HuH-7.5 (cell line): ENCODE measurements around the gene MSI2.

Experiments
- DNase-seq: peaks from one replicate; pipeline ENCODE4 v3.0.0; 2011; ENCODE audit warnings: low spot score

Gene MSI2

DNA sequence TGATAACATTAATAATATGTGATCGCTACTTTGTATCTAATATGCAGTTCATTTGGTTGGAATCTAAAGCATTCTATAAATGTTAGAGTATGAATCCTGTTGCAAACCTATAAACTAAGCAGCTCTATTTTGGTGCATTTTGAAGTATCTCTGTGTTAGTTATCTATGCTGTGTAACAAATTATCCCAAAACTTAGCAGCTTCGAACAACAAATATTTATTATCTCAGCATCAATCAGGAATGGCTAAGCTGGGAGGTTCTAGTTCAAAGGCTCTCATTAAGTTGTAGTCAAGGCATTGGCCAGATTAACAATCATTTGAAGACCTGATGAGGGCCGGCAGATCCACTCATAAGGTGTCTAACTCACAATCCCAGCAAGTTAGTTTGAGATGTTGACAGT lies 10.1 kb upstream of the MSI2 start:
- DNase-seq, result no peak

DNA sequence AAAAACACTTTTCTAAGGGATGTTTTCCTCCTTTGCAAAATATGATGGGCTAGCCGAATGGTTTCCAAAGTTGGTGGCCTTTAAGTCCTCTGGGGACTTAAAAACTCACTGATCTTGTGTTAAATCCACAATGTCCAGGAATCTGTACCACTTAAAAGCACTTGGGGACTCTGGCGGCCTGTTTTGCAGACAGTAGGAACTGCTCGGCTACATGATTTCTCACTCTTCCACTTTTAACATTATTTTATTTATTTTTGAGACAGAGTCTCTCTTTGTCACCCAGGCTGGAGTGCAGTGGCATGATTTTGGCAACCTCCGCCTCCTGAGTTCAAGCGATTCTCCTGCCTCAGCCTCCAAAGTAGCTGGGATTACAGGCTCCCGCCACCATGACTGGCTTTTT lies 9.1 kb upstream of the MSI2 start:
- no peak for DNase-seq

- no peak for DNase-seq
Observed at GRCh38 chr17:57247913-57248312, 8.4 kb upstream of the MSI2 start.

DNA sequence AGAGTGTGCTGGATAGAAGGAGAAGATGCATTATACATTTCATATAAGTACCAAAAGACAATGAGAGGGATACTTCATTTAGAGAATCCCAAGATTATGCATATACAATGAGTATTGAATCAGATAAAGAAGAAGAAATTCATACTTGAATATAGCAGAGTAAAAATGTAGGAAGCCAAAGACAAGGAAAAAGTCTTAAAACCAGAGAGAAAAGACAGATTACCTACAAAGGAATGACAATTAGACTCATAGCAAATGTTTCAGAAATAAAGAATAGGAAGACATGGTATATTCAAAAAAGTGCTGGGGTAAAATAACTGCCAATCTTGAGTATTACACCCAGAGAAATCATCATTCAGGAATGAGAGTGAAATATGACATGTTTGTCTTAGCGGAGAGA lies 6.8 kb upstream of the MSI2 start:
- DNase-seq, result no peak

DNA sequence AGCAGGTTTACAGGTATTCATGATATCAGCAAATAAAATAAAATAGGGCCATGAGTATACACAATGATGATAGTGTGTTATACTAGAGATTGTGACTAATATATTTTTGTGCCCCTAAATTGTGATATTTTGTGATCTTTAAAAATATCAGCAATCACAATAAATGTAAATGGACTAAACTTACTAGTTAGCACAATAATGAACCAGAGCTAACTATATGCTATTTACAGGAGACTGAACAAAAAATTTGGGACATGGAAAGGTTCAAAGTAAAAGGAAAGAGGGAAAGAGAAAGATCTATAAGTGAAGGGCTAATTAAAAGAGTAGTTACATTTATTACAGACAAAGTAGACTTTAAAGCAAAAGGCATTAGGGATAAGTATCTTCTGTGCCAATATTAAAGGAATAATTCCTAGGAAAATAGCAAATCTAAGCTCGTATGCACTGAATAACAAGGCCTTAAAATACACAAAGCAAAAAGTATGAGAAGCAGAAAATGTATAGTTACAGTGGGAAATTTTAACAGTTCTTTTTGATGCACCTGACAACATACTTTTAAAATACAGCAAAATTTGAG lies 5.0 kb upstream of the MSI2 start:
- DNase-seq, result no peak

GRCh38 chr17:57253362-57254065 lies 2.8 kb upstream of the MSI2 start:
- no peak for DNase-seq

- no peak for DNase-seq
Observed at GRCh38 chr17:57255182-57255775, 1.0 kb upstream of the MSI2 start.

- DNase-seq, result no peak
Observed at GRCh38 chr17:57256708-57257112, 387 bp downstream of the MSI2 start.

- no peak for DNase-seq
Observed at GRCh38 chr17:57257195-57257894, 1.0 kb downstream of the MSI2 start.

- DNase-seq, result no peak
Observed at GRCh38 chr17:57257895-57258851, 1.9 kb downstream of the MSI2 start.

- no peak for DNase-seq
Observed at GRCh38 chr17:57259306-57259705, 3.0 kb downstream of the MSI2 start.

DNA sequence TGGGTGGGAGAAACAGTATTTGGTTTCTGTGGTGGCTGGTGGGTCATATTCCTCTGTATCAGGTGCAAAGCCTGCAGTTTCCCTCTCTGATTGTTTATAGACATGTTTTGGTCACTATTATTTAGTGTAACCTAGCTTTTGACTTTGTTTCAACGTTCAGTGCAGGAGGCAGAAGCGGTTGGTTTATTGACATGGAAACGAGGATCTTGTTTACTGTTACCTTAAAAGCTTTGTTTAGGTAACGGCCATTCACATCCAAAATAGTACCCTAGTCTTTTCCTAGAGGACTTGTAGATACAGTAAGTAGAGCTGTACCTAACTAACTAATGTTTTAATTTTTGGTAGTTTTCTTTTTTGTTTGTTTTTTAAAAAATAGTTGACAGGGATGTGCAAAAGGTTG lies 3.5 kb downstream of the MSI2 start:
- DNase-seq, result no peak

GRCh38 chr17:57260325-57261083 lies 4.2 kb downstream of the MSI2 start:
- DNase-seq, result no peak

DNA sequence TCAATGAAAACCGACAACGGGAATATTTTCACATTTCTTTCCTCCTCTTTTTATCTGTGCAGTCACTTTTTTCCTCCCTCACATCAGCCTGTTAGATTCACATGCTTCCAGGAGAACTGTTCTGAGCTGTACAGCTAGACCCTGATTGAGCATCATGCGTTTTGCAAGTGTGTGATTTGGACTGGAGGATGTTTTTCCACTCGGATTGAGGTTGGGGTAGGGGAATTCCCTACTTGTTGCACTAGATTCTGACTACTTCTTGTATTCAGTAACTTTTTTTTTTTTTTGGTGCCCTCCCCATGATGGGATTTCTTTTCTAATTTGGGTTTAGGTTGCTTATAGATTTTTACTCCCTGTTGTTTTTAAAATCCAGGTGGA lies 4.8 kb downstream of the MSI2 start:
- no peak for DNase-seq

- no peak for DNase-seq
Observed at GRCh38 chr17:57262557-57262956, 6.2 kb downstream of the MSI2 start.

GRCh38 chr17:57264250-57264649 lies 7.9 kb downstream of the MSI2 start:
- DNase-seq, result no peak

GRCh38 chr17:57264776-57265175 lies 8.5 kb downstream of the MSI2 start:
- no peak for DNase-seq

DNA sequence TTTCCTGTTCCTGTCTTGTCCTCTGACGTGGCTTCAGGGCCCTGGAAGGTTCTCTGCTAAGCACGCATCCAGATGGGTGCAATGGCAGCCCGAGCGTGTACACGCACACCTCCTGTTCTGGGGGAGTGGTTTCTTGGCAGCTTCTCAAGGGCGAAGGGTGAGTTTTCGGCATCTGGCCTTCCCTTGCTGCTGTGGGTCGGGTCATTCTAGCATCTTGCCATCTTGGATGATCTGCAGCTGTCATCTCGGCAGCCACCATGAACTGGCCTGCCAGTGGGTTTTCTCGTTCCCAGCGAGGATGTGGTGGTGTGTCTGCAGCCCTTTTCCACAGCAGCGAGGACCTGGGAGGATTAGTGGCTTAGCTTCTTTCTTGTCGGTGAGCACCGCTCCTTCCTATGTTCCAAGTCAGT lies 10.6 kb downstream of the MSI2 start:
- DNase-seq, result no peak

GRCh38 chr17:57268181-57268580 lies 11.9 kb downstream of the MSI2 start:
- DNase-seq, result no peak

DNA sequence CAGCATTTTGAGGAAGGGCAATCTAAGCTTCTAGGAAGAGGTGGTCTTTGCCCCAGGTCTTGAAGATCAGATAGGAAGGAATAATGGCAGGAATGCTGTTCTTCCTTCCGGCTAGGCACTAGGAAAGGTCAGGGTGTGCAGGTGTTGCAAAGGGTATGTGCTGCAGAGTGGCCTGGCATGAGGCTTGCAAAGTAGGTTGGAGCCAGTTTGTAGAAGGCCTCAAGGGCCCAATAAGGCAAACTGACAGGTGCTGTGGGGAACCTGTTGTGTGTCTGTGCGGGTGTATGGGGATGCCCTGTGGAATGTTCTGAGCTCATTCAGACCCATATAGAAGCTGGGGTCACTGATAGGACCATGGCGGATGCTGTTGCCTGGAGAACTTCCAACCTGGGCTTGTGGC lies 12.7 kb downstream of the MSI2 start:
- DNase-seq, result no peak

- no peak for DNase-seq
Observed at GRCh38 chr17:57269598-57270255, 13.4 kb downstream of the MSI2 start.
